HG03439 (cell line): ENCODE measurements around the gene PNLIPRP2.

ENCODE experiments used
- ATAC-seq: cut with Tn5 transposase; IDR thresholded peaks from one replicate; pipeline ENCODE4 v1.9.1; 2021; ENCODE audit warnings: mild to moderate bottlenecking, moderate library complexity; ENCODE audit not compliant: unreplicated experiment

The PNLIPRP2 gene

GRCh38 chr10:116653885-116654284 lies 33.1 kb downstream of the PNLIPRP2 start:
- ATAC-seq = no peak

- no peak for ATAC-seq
Observed at GRCh38 chr10:116654816-116655215, 34.1 kb downstream of the PNLIPRP2 start.

GRCh38 chr10:116655568-116655967 lies 34.8 kb downstream of the PNLIPRP2 start:
- no peak for ATAC-seq

GRCh38 chr10:116656044-116656443 lies 35.3 kb downstream of the PNLIPRP2 start:
- no peak for ATAC-seq

- no peak for ATAC-seq
Observed at GRCh38 chr10:116657863-116658551, 37.3 kb downstream of the PNLIPRP2 start.

GRCh38 chr10:116659049-116659670 lies 38.4 kb downstream of the PNLIPRP2 start:
- no peak for ATAC-seq

- no peak for ATAC-seq
Observed at GRCh38 chr10:116660860-116661259, 40.1 kb downstream of the PNLIPRP2 start.

- no peak for ATAC-seq
Observed at GRCh38 chr10:116663342-116663741, 42.6 kb downstream of the PNLIPRP2 start.

- ATAC-seq = no peak
Observed at GRCh38 chr10:116664631-116665030, 43.9 kb downstream of the PNLIPRP2 start.

- no peak for ATAC-seq
Observed at GRCh38 chr10:116665541-116666125, 44.9 kb downstream of the PNLIPRP2 start.

GRCh38 chr10:116667484-116667883 lies 46.7 kb downstream of the PNLIPRP2 start:
- no peak for ATAC-seq

GRCh38 chr10:116668018-116668417 lies 47.3 kb downstream of the PNLIPRP2 start:
- no peak for ATAC-seq

GRCh38 chr10:116668446-116668845 lies 47.7 kb downstream of the PNLIPRP2 start:
- ATAC-seq = no peak

GRCh38 chr10:116669080-116669479 lies 48.3 kb downstream of the PNLIPRP2 start:
- no peak for ATAC-seq

- ATAC-seq = no peak
Observed at GRCh38 chr10:116669832-116670644, 49.3 kb downstream of the PNLIPRP2 start.

GRCh38 chr10:116670706-116671105 lies 50.0 kb downstream of the PNLIPRP2 start:
- no peak for ATAC-seq

GRCh38 chr10:116671274-116671926 lies 50.6 kb downstream of the PNLIPRP2 start:
- no peak for ATAC-seq

GRCh38 chr10:116672891-116673290 lies 52.1 kb downstream of the PNLIPRP2 start:
- no peak for ATAC-seq

GRCh38 chr10:116673866-116674265 lies 53.1 kb downstream of the PNLIPRP2 start:
- no peak for ATAC-seq

- no peak for ATAC-seq
Observed at GRCh38 chr10:116674901-116675423, 54.2 kb downstream of the PNLIPRP2 start.

- no peak for ATAC-seq
Observed at GRCh38 chr10:116676118-116676517, 55.4 kb downstream of the PNLIPRP2 start.
